K562 (cell line): Measurements from ENCODE around the gene GLDC. TPM values are rescaled to one million over a fixed set of nuclear protein-coding genes. Genes with fewer than 3 reads are reported as not detected.

Experiments
- ATAC-seq: fragments of 200-7000 bp; cut with Tn5 transposase; 3 replicates; pipeline ENCODE4 v1.9.1; 2020; ENCODE audit warnings: moderate library complexity
- BruUV-seq: library from RNA; stranded (reverse); fragments of 400-500 nt; replicated peaks from 2 replicates; lab custom pipeline; 2021; lab: Mats Ljungman, UMichigan
- CTCF ChIA-PET: fragments of 300-600 bp; formaldehyde crosslinking; extraction: SDS; loops from one replicate; lab custom pipeline; 2021; ENCODE audit warnings: low intra/inter-chr PET ratio; lab: Yijun Ruan, JAX
- POLR2A ChIA-PET: fragments of 300-600, 350-650 bp; sonication (Branson Sonifier 250); formaldehyde crosslinking; extraction: SDS; loops from one replicate; lab custom pipeline; 2021; ENCODE audit warnings: antibody characterized with exemption, inconsistent platforms; lab: Yijun Ruan, JAX
- DNase-seq, 4 experiments: peaks; one replicate each; pipeline versions ENCODE4 v3.0.0 to v3.0.0-alpha.2; 2011 to 2018; ENCODE audit warnings: low spot score in 3 of 4, mixed read lengths in 3 of 4; ENCODE audit errors: extremely low read depth in 1 of 4
- FAIRE-seq: peaks from 2 replicates; lab custom pipeline; 2011; peaks lifted over from hg19 to GRCh38; lab: Jason Lieb, UNC
- H2AFZ ChIP-seq: 2 replicates; pipeline ENCODE4 v1.6.0; 2011; ENCODE audit warnings: low read depth, low read length, control low read depth, inconsistent platforms
- H3K27ac ChIP-seq: fragments of 200-600 bp; 3 replicates; pipeline ENCODE4 v1.8.0; 2011; ENCODE audit warnings: low read depth, mild to moderate bottlenecking, control low read depth, inconsistent platforms, low read length, moderate library complexity, mixed read lengths; ENCODE audit errors: extremely low read depth
- H3K27me3 ChIP-seq, 2 experiments: fragments of 300-600 bp in 1 of 2; 2 replicates in 1 of 2; 3 replicates in 1 of 2; pipeline versions ENCODE4 v1.6.0 to v1.8.0; 2011; ENCODE audit warnings: inconsistent platforms in 2 of 2, low read length in 2 of 2, mild to moderate bottlenecking in 1 of 2, mixed read lengths in 1 of 2, moderate library complexity in 1 of 2; ENCODE audit not compliant: control insufficient read depth in 2 of 2, insufficient read depth in 2 of 2
- H3K36me3 ChIP-seq: fragments of 300-600 bp; 3 replicates; pipeline ENCODE4 v1.8.0; 2011; ENCODE audit warnings: mild to moderate bottlenecking, low read length, inconsistent platforms; ENCODE audit not compliant: control insufficient read depth, insufficient read depth
- H3K4me1 ChIP-seq, 2 experiments: fragments of 200-600 bp in 1 of 2; replicated peaks in 1 of 2; 2 replicates in 1 of 2; 3 replicates in 1 of 2; pipeline versions ENCODE4 v1.5.1 to v1.8.0; 2011; ENCODE audit warnings: inconsistent platforms in 2 of 2, low read length in 2 of 2, mild to moderate bottlenecking in 1 of 2, mixed read lengths in 1 of 2, moderate library complexity in 1 of 2; ENCODE audit not compliant: control insufficient read depth in 2 of 2, insufficient read depth in 2 of 2
- H3K4me2 ChIP-seq: 2 replicates; pipeline ENCODE4 v1.6.1; 2011; ENCODE audit warnings: low read length, control low read depth, inconsistent platforms, mixed read lengths; ENCODE audit not compliant: insufficient read depth
- H3K4me3 ChIP-seq: fragments of 200-600 bp; sonication (generic), shearing (Covaris generic); 2 replicates; pipeline ENCODE4 v1.5.1; 2016; ENCODE audit warnings: control low read depth, inconsistent platforms
- H3K79me2 ChIP-seq: fragments of 200-600 bp; 3 replicates; pipeline ENCODE4 v1.8.0; 2011; ENCODE audit warnings: low read length, inconsistent platforms; ENCODE audit not compliant: control insufficient read depth, insufficient read depth
- H3K9ac ChIP-seq, 2 experiments: 2 replicates each; pipeline versions ENCODE4 v1.6.0 to v1.6.1; 2011; ENCODE audit warnings: low read depth in 2 of 2, low read length in 2 of 2, control low read depth in 1 of 2, inconsistent platforms in 1 of 2, mild to moderate bottlenecking in 1 of 2, mixed read lengths in 1 of 2; ENCODE audit not compliant: insufficient read depth in 1 of 2
- H3K9me1 ChIP-seq: one replicate; pipeline ENCODE4 v1.6.0; 2011; ENCODE audit warnings: inconsistent platforms, mild to moderate bottlenecking, low read length, moderate library complexity; ENCODE audit not compliant: control insufficient read depth, insufficient read depth
- H3K9me3 ChIP-seq: replicated peaks from 2 replicates; pipeline ENCODE4 v1.5.1; 2011; ENCODE audit warnings: low read depth, low read length, inconsistent platforms; ENCODE audit not compliant: control insufficient read depth, insufficient read depth
- H4K20me1 ChIP-seq: replicated peaks from 2 replicates; pipeline ENCODE4 v1.6.1; 2011; ENCODE audit warnings: low read length, inconsistent platforms, mixed read lengths; ENCODE audit not compliant: control insufficient read depth, insufficient read depth
- ARID3B ChIP-seq: fragments of 250-450 bp; sonication (Bioruptor Pico); IDR thresholded peaks from 2 replicates; pipeline ENCODE4 v1.4.0; 2020; ENCODE audit warnings: borderline replicate concordance
- CBX3 ChIP-seq, 2 experiments: IDR thresholded peaks; 1 replicate in 1 of 2; 2 replicates in 1 of 2; pipeline ENCODE4 v1.6.1; 2012; ENCODE audit warnings: inconsistent platforms in 2 of 2, low read length in 2 of 2, borderline replicate concordance in 1 of 2, control low read depth in 1 of 2
- ELF2 ChIP-seq: fragments of 250-450 bp; sonication (Bioruptor Pico); IDR thresholded peaks from 2 replicates; pipeline ENCODE4 v1.5.0; 2021; ENCODE audit warnings: mild to moderate bottlenecking
- ETS2 ChIP-seq: IDR thresholded peaks from 2 replicates; pipeline ENCODE4 v1.6.1; 2016; ENCODE audit warnings: borderline replicate concordance, missing genetic modification characterization, mild to moderate bottlenecking, moderate library complexity, missing compliant biosample characterization; ENCODE audit not compliant: poor library complexity, severe bottlenecking
- FOXM1 ChIP-seq, 2 experiments: fragments of 450-650 bp in 1 of 2; sonication (generic) in 1 of 2; formaldehyde crosslinking in 1 of 2; IDR thresholded peaks; 2 replicates each; pipeline versions ENCODE4 v1.6.1 to v1.9.0; 2017 to 2022; ENCODE audit warnings: low read depth in 2 of 2, mild to moderate bottlenecking in 2 of 2, missing genetic modification reagents in 1 of 2, moderate library complexity in 1 of 2
- HNRNPLL ChIP-seq: fragments of 200-400 bp; formaldehyde crosslinking; IDR thresholded peaks from 2 replicates; pipeline ENCODE4 v1.6.1; 2017; ENCODE audit warnings: low read length, low read depth, mild to moderate bottlenecking; ENCODE audit not compliant: poor library complexity, severe bottlenecking
- KAT7 ChIP-seq: sonication (generic); formaldehyde crosslinking; IDR thresholded peaks from 2 replicates; pipeline ENCODE4 v1.8.0; 2022; ENCODE audit warnings: missing genetic modification reagents, mild to moderate bottlenecking, borderline replicate concordance
- KLF1 ChIP-seq: fragments of 450-650 bp; IDR thresholded peaks from 2 replicates; pipeline ENCODE4 v1.6.1; 2016; ENCODE audit warnings: missing genetic modification characterization, missing compliant biosample characterization
- MLLT1 ChIP-seq, 2 experiments: fragments of 450-650 bp; IDR thresholded peaks; 2 replicates each; pipeline ENCODE4 v1.6.1; 2016
- NONO ChIP-seq, 2 experiments: fragments of 200-400 bp in 1 of 2; fragments of 450-650 bp in 1 of 2; formaldehyde crosslinking in 1 of 2; IDR thresholded peaks; 2 replicates each; pipeline ENCODE4 v1.6.1; 2017; ENCODE audit warnings: low read depth in 2 of 2, mild to moderate bottlenecking in 2 of 2, moderate library complexity in 2 of 2, low read length in 1 of 2
- PHTF2 ChIP-seq: fragments of 250-450 bp; sonication (Bioruptor Pico); IDR thresholded peaks from 2 replicates; pipeline ENCODE4 v1.5.0; 2021; ENCODE audit warnings: mild to moderate bottlenecking
- TEAD2 ChIP-seq: fragments of 450-650 bp; IDR thresholded peaks from 2 replicates; pipeline ENCODE4 v1.6.1; 2016; ENCODE audit warnings: missing genetic modification characterization, control low read depth, missing compliant biosample characterization
- WGBS: fragments of 100-300 bp; shearing (Covaris generic); methylation state at CpG from one replicate; pipeline ENCODE4 v1.1.6; 2016; ENCODE audit warnings: low coverage, mixed read lengths; ENCODE audit not compliant: insufficient coverage; ENCODE audit errors: missing lambda C conversion rate; 5-methylcytosine and 5-hydroxymethylcytosine counted together
- in situ Hi-C: fragments of 300-500 bp; cut with MboI; formaldehyde crosslinking; loops from 4 replicates; pipeline ENCODE4 v1.15.0; 2018; ENCODE audit warnings: inconsistent platforms, mixed read lengths
- intact Hi-C: fragments of 100-400 bp; cut with micrococcal nuclease; formaldehyde crosslinking; loops from 2 replicates; pipeline ENCODE4 v1.14.2; 2022
- polyA plus RNA-seq, 8 experiments: library from polyadenylated mRNA; depleted of rRNA in 4 of 8; stranded (reverse) in 5 of 8; unstranded in 3 of 8; fragments of >200 nt; fragmentation: Nextera tagmentation in 2 of 8; fragmentation: Illumina TruSeq in 1 of 8; extraction: Ambion mirVana in 2 of 8; extraction: Trizol in 1 of 8; gene quantifications; 2 replicates each; pipeline versions ENCODE4 v1.2.1 to v1.2.3, GENCODE V29; 2011 to 2014; ENCODE audit warnings: inconsistent platforms in 1 of 8, missing spikeins in 1 of 8
- total RNA-seq, 7 experiments: library from RNA; depleted of rRNA in 6 of 7; stranded (reverse); fragments of >200 nt in 6 of 7; fragmentation: Illumina TruSeq in 2 of 7; extraction: Trizol in 2 of 7; gene quantifications; 2 replicates each; pipeline versions ENCODE4 v1.2.1 to v1.2.3, GENCODE V29; 2011 to 2021; ENCODE audit warnings: low replicate concordance in 1 of 7
- TF ChIP-seq, protein P1 (sequence below): fragments of 450-650 bp; IDR thresholded peaks from 2 replicates; pipeline ENCODE4 v1.6.1; 2017; ENCODE audit warnings: antibody characterized with exemption, mild to moderate bottlenecking

The GLDC gene
- total and polyA plus RNA-seq, 9 of the 15 experiments (the other 6 are each of a cell fraction or from before 2014, with no cell fraction given), result 0.03 to 0.27 (median 0.08) TPM; not detected in 6

GRCh38 chr9:6590772-6591384 is 54.7 kb downstream of the GLDC start:
- FAIRE-seq (no peak), ATAC-seq (no peak)
- H3K36me3 ChIP-seq, result no peaks in the 10 kb centered on the region
- H3K9me3 ChIP-seq, result no peaks in the 10 kb centered on the region
- in situ Hi-C loops, result no loop called here
- H3K4me1 ChIP-seq, result no peaks in the 10 kb centered on the region
- CTCF ChIA-PET, result no interaction called here
- no peak overlapping the region for H3K4me3 ChIP-seq
- peaks cover 0 to 2% of the 10 kb centered on the region in 2 experiments; a peak in 1 of 5 replicates for H3K27me3 ChIP-seq
- H3K9ac ChIP-seq, result no peak overlapping the region
- no peaks in the 10 kb centered on the region for H4K20me1 ChIP-seq
- no peak overlapping the region for H2AFZ ChIP-seq
- intact Hi-C loops, result no loop called here
- H3K9me1 ChIP-seq, result no peaks in the 10 kb centered on the region
- TF ChIP-seq KAT7 (CRISPR knock-in tag), result no peak
- no peak for TF ChIP-seq FOXM1 (IDR thresholded peaks at IDR 0.05; ENCODE audit: low read depth)
- TF ChIP-seq FOXM1 (CRISPR knock-in tag; IDR thresholded peaks at IDR 0.05; ENCODE audit: low read depth), result no peak
- TF ChIP-seq, protein P1, sequence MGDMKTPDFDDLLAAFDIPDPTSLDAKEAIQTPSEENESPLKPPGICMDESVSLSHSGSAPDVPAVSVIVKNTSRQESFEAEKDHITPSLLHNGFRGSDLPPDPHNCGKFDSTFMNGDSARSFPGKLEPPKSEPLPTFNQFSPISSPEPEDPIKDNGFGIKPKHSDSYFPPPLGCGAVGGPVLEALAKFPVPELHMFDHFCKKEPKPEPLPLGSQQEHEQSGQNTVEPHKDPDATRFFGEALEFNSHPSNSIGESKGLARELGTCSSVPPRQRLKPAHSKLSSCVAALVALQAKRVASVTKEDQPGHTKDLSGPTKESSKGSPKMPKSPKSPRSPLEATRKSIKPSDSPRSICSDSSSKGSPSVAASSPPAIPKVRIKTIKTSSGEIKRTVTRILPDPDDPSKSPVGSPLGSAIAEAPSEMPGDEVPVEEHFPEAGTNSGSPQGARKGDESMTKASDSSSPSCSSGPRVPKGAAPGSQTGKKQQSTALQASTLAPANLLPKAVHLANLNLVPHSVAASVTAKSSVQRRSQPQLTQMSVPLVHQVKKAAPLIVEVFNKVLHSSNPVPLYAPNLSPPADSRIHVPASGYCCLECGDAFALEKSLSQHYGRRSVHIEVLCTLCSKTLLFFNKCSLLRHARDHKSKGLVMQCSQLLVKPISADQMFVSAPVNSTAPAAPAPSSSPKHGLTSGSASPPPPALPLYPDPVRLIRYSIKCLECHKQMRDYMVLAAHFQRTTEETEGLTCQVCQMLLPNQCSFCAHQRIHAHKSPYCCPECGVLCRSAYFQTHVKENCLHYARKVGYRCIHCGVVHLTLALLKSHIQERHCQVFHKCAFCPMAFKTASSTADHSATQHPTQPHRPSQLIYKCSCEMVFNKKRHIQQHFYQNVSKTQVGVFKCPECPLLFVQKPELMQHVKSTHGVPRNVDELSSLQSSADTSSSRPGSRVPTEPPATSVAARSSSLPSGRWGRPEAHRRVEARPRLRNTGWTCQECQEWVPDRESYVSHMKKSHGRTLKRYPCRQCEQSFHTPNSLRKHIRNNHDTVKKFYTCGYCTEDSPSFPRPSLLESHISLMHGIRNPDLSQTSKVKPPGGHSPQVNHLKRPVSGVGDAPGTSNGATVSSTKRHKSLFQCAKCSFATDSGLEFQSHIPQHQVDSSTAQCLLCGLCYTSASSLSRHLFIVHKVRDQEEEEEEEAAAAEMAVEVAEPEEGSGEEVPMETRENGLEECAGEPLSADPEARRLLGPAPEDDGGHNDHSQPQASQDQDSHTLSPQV, result no peak
- TF ChIP-seq HNRNPLL, result no peak
- no peak for TF ChIP-seq CBX3 (IDR thresholded peaks at IDR 0.05; ENCODE audit: borderline replicate concordance in 1 of 2, low read length in 2 of 2)
- TF ChIP-seq KLF1, result no peak
- TF ChIP-seq ARID3B, result no peak
- TF ChIP-seq NONO (IDR thresholded peaks at IDR 0.05; ENCODE audit: low read depth in 2 of 2, low read length in 1 of 2), result no peak
- no peak for TF ChIP-seq ELF2
- TF ChIP-seq ETS2, result no peak
- TF ChIP-seq PHTF2 (CRISPR knock-in tag), result no peak
- TF ChIP-seq TEAD2 (tag), result no peak
- no peak for TF ChIP-seq MLLT1 (IDR thresholded peaks at IDR 0.05)
- TF ChIP-seq, all 486 proteins: peak for 0
- POLR2A ChIA-PET, result no interaction called here
- Histone ChIP-seq H3K27ac (no peak overlapping the region), H3K4me2 (no peak overlapping the region), H3K79me2 (no peaks in the 10 kb centered on the region)
- no TSS peak for BruUV-seq
- 6% methylated on average over 2 of the region's 2 CpGs for WGBS
- DNase-seq, result no peak
